ENCODE results near the gene GRAMD2B. TPM values are rescaled to one million over a fixed set of nuclear protein-coding genes. Genes with fewer than 3 reads are reported as not detected.
"Not testable (repeated sequence)": the region's sequence is repeated elsewhere in the genome, so short reads cannot be mapped to it uniquely, and the experiment has no call there.

GRAMD2B gene
- total RNA-seq, 1 donor from 2014 or later, result 11.0 TPM

DNA sequence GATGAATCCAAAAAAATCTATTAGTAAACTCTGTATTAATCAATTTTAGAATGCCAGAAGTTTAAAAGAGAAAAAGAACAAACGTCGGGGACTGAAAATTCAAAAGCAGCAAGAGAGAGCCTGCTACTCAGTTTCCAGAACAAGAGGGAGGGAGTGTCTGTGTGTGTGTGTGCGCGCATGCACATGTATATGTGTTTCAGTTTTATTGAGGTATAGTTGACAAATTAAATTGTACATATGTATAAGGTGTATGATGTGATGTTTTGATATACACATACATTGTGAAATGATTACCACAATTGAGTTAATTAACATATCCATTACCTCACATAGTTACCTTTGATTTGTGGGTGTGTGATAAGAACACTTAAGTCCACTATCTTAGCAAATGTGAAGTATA is 27.6 kb upstream of the GRAMD2B start:
- peaks cover 10% of the 10 kb centered on the region for H3K9me3 ChIP-seq (ENCODE audit: low read depth)
- peak overlapping the region; percentile 61 for H3K27ac Mint-ChIP-seq
- no peaks in the 10 kb centered on the region for H3K27me3 ChIP-seq
- peaks cover 4% of the 10 kb centered on the region for H3K4me1 ChIP-seq
- no peaks in the 10 kb centered on the region for H4K20me1 ChIP-seq (ENCODE audit: low read depth)
- TF ChIP-seq, protein P1, sequence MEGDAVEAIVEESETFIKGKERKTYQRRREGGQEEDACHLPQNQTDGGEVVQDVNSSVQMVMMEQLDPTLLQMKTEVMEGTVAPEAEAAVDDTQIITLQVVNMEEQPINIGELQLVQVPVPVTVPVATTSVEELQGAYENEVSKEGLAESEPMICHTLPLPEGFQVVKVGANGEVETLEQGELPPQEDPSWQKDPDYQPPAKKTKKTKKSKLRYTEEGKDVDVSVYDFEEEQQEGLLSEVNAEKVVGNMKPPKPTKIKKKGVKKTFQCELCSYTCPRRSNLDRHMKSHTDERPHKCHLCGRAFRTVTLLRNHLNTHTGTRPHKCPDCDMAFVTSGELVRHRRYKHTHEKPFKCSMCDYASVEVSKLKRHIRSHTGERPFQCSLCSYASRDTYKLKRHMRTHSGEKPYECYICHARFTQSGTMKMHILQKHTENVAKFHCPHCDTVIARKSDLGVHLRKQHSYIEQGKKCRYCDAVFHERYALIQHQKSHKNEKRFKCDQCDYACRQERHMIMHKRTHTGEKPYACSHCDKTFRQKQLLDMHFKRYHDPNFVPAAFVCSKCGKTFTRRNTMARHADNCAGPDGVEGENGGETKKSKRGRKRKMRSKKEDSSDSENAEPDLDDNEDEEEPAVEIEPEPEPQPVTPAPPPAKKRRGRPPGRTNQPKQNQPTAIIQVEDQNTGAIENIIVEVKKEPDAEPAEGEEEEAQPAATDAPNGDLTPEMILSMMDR (IDR thresholded peaks at IDR 0.05), result no peak
- TF ChIP-seq EZH2phosphoT487 (IDR thresholded peaks at IDR 0.05), result no peak
- no peak for TF ChIP-seq EZH2 (IDR thresholded peaks at IDR 0.05)
- no peak for DNase-seq (ENCODE audit: low spot score)
- peaks cover 29% of the 10 kb centered on the region for H3K9me3 Mint-ChIP-seq
- no peak overlapping the region for H3K9ac ChIP-seq
- H3K4me2 ChIP-seq, result no peak overlapping the region
- H3K27ac ChIP-seq, result no peak overlapping the region
- peaks cover under 1% of the 10 kb centered on the region for H3K36me3 ChIP-seq
- H3K79me2 ChIP-seq (ENCODE audit: low read depth), result no peaks in the 10 kb centered on the region
- H3F3A ChIP-seq (ENCODE audit: low read depth), result no peaks in the 10 kb centered on the region
- H3K4me3 Mint-ChIP-seq, result no peak overlapping the region
- H3K27me3 Mint-ChIP-seq (ENCODE audit: insufficient read depth, low read depth), result peaks cover 4% of the 10 kb centered on the region
- peaks cover 16% of the 10 kb centered on the region for H3K4me1 Mint-ChIP-seq
- no peak overlapping the region for H3K4me3 ChIP-seq
- no peaks in the 10 kb centered on the region for H3K36me3 Mint-ChIP-seq
- H2AFZ ChIP-seq (replicated peaks), result no peak overlapping the region

DNA sequence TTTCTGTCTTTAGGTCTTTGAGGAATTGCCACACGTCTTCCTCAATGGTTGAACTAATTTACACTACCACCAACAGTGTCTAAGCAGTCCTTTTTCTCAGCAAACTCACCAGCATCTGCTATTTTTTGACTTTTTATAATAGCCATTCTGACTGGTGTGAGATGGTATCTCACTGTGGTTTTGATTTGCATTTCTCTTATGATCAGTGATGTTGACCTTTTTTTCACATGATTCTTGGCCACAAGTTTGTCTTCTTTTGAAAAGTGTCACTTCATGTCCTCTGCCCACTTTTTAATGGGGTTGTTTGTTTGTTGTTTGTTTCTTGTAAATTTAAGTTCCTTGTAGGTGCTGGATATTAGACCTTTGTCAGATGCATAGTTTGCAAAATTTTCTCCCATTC is 26.5 kb upstream of the GRAMD2B start:
- not testable (repeated sequence) for H3K4me3 ChIP-seq; H3K9ac ChIP-seq; H3K4me2 ChIP-seq; H3K27ac ChIP-seq; H3K79me2 ChIP-seq (ENCODE audit: low read depth); H3K27ac Mint-ChIP-seq; H3K36me3 Mint-ChIP-seq; H3K27me3 ChIP-seq; H3F3A ChIP-seq (ENCODE audit: low read depth); H3K4me3 Mint-ChIP-seq; H2AFZ ChIP-seq (replicated peaks); H3K27me3 Mint-ChIP-seq (ENCODE audit: insufficient read depth, low read depth); H4K20me1 ChIP-seq (ENCODE audit: low read depth); H3K36me3 ChIP-seq; DNase-seq (ENCODE audit: low spot score); H3K4me1 ChIP-seq
- Mint-ChIP-seq H3K9me3 (peaks cover 30% of the 10 kb centered on the region), H3K4me1 (peaks cover 16% of the 10 kb centered on the region)
- H3K9me3 ChIP-seq (ENCODE audit: low read depth), result peaks cover 19% of the 10 kb centered on the region

DNA sequence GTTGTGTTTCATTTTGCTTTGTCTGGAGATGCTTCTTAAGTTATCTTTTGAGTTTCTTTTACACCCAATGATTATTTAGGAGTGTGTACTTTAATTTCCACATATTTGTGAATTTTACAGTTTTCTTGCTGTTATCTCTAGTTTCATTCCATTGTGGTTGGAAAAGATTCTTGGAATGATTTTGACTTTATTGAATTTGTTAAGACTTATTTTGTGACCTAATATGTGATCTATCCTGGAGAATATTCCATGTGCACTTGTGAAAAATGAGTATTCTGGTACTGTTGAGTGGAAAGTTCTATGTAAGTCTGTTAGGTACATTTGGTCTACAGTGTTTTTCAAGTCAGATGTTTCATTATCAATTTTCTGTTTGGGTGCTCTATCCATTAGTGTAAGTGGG is 24.4 kb upstream of the GRAMD2B start:
- Mint-ChIP-seq H3K9me3 (peaks cover 31% of the 10 kb centered on the region), H3K36me3 (no peaks in the 10 kb centered on the region), H3K27me3 (ENCODE audit: insufficient read depth, low read depth) (peaks cover 4% of the 10 kb centered on the region), H3K27ac (no peak overlapping the region), H3K4me1 (peaks cover 16% of the 10 kb centered on the region), H3K4me3 (no peak overlapping the region)
- Histone ChIP-seq H3K4me1 (peaks cover 4% of the 10 kb centered on the region), H3K9ac (no peak overlapping the region), H3K27me3 (no peaks in the 10 kb centered on the region), H3K36me3 (peaks cover 8% of the 10 kb centered on the region), H3K4me2 (no peak overlapping the region), H4K20me1 (ENCODE audit: low read depth) (no peaks in the 10 kb centered on the region), H3F3A (ENCODE audit: low read depth) (no peaks in the 10 kb centered on the region), H3K9me3 (ENCODE audit: low read depth) (peaks cover 19% of the 10 kb centered on the region), H3K27ac (no peak overlapping the region), H2AFZ (replicated peaks) (no peak overlapping the region), H3K79me2 (ENCODE audit: low read depth) (no peaks in the 10 kb centered on the region), H3K4me3 (no peak overlapping the region)
- TF ChIP-seq, protein P1 (IDR thresholded peaks at IDR 0.05), result no peak
- TF ChIP-seq EZH2phosphoT487 (IDR thresholded peaks at IDR 0.05) (no peak), EZH2 (IDR thresholded peaks at IDR 0.05) (no peak)
- no peak for DNase-seq (ENCODE audit: low spot score)

DNA sequence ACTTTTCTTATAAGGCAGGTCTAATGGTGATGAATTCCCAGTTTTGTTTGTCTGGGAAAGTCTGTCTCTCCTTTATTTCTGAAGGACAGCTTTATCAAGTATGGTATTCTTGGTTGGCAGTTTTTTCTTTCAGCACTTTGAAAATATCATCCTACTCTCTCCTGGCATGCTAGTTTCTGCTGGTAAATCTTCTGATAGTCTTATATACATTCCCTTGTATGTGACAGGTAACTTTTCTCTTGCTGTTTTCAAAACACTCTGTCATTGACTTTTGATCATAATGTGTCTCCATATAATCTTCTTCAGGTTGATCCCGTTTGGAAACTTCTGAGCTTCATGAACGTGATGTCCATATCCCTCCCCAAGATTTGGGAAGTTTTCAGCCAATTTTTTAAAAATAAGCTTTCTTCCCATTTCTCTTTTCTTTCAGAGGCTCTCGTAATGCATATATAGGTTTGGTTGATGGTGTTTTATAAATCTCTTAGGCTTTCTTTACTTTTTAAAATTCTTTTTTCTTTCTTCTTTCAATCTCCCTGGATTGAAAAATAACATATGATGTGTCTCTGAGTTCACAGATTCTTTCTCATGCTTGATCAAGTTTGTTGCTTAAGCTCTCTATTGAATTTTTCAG is 22.5 kb upstream of the GRAMD2B start:
- peaks cover 4% of the 10 kb centered on the region for H3K4me1 Mint-ChIP-seq

More for the DNA sequence above, 22.5 kb upstream of the GRAMD2B start:
- H3F3A ChIP-seq (ENCODE audit: low read depth), result no peaks in the 10 kb centered on the region
- no peaks in the 10 kb centered on the region for H4K20me1 ChIP-seq (ENCODE audit: low read depth)
- Mint-ChIP-seq H3K27ac (no peak overlapping the region), H3K9me3 (peaks cover 31% of the 10 kb centered on the region), H3K27me3 (ENCODE audit: insufficient read depth, low read depth) (peaks cover 4% of the 10 kb centered on the region), H3K36me3 (no peaks in the 10 kb centered on the region), H3K4me3 (no peak overlapping the region)
- TF ChIP-seq, protein P1 (IDR thresholded peaks at IDR 0.05), result no peak
- TF ChIP-seq EZH2phosphoT487 (IDR thresholded peaks at IDR 0.05) (no peak), EZH2 (IDR thresholded peaks at IDR 0.05) (no peak)
- no peaks in the 10 kb centered on the region for H3K27me3 ChIP-seq
- H3K4me3 ChIP-seq, result no peak overlapping the region
- peaks cover 8% of the 10 kb centered on the region for H3K36me3 ChIP-seq
- H3K79me2 ChIP-seq (ENCODE audit: low read depth), result no peaks in the 10 kb centered on the region
- no peak overlapping the region for H2AFZ ChIP-seq (replicated peaks)
- H3K9ac ChIP-seq, result no peak overlapping the region
- no peak overlapping the region for H3K27ac ChIP-seq
- H3K4me1 ChIP-seq, result no peaks in the 10 kb centered on the region
- H3K9me3 ChIP-seq (ENCODE audit: low read depth), result peaks cover 19% of the 10 kb centered on the region
- no peak for DNase-seq (ENCODE audit: low spot score)
- no peak overlapping the region for H3K4me2 ChIP-seq
